Naive thymus-derived CD8-positive, alpha-beta T cell (primary cell): ENCODE measurements around the gene TSPAN1. TPM values are rescaled to one million over a fixed set of nuclear protein-coding genes. Genes with fewer than 3 reads are reported as not detected.
A peak's percentile ranks its signal among the peaks of the same experiment; 100 is the strongest.

ENCODE experiments used
- ATAC-seq, 2 donors: fragments of 150-1000 bp; cut with Tn5 transposase in 1 of 2; sonication (Bioruptor Pico), chemical (Tn5 transposase) in 1 of 2; 1 replicate in 1 of 2; 2 replicates in 1 of 2; pipeline ENCODE4 v1.10.0; 2021; ENCODE audit warnings: mild to moderate bottlenecking in 2 of 2, moderate library complexity in 2 of 2
- POLR2A ChIA-PET: fragments of 350-600 bp; sonication (Branson Sonifier 250); formaldehyde crosslinking; loops from one replicate; lab custom pipeline; 2021; ENCODE audit warnings: antibody characterized with exemption; lab: Charles Lee
- DNase-seq, 10 donors: peaks; one replicate each; pipeline versions ENCODE4 v3.0.0 to v3.0.0-alpha.2; 2020 to 2022
- H3K27ac Mint-ChIP-seq, 10 donors: one replicate each; pipeline ENCODE4 v1.8.0; 2020 to 2022; ENCODE audit warnings: mild to moderate bottlenecking in 10 of 10, mixed read lengths in 10 of 10, moderate library complexity in 4 of 10, inconsistent platforms in 1 of 10
- H3K27me3 Mint-ChIP-seq, 5 donors: one replicate each; pipeline ENCODE4 v1.8.0; 2021 to 2022; ENCODE audit warnings: mixed read lengths in 5 of 5
- H3K36me3 Mint-ChIP-seq, 3 donors: one replicate each; pipeline ENCODE4 v1.8.0; 2020 to 2022; ENCODE audit warnings: mixed read lengths in 3 of 3, mild to moderate bottlenecking in 2 of 3, inconsistent platforms in 1 of 3
- H3K4me1 Mint-ChIP-seq, 4 donors: one replicate each; pipeline ENCODE4 v1.8.0; 2021 to 2022; ENCODE audit warnings: mixed read lengths in 4 of 4
- H3K4me3 Mint-ChIP-seq, 10 donors: one replicate each; pipeline ENCODE4 v1.8.0; 2020 to 2022; ENCODE audit warnings: mild to moderate bottlenecking in 10 of 10, mixed read lengths in 10 of 10, moderate library complexity in 6 of 10, inconsistent platforms in 1 of 10
- H3K9me3 Mint-ChIP-seq, 9 donors: one replicate each; pipeline ENCODE4 v1.8.0; 2020 to 2022; ENCODE audit warnings: mixed read lengths in 9 of 9, mild to moderate bottlenecking in 3 of 9, inconsistent platforms in 1 of 9, moderate library complexity in 1 of 9
- polyA plus RNA-seq, 3 donors: library from polyadenylated mRNA; unstranded; fragments of 300-500 nt; fragmentation: Illumina TruSeq; gene quantifications; one replicate each; pipeline ENCODE4 v1.2.3, GENCODE V29; 2021
- total RNA-seq, 8 experiments: library from RNA in 2 of 8; stranded (reverse) in 2 of 8; gene quantifications; one replicate each; pipeline ENCODE4 v1.2.3 and lab custom pipeline; 2021 to 2026

TSPAN1 gene
- total and polyA plus RNA-seq, 5 experiments from 2014 or later = not detected

DNA sequence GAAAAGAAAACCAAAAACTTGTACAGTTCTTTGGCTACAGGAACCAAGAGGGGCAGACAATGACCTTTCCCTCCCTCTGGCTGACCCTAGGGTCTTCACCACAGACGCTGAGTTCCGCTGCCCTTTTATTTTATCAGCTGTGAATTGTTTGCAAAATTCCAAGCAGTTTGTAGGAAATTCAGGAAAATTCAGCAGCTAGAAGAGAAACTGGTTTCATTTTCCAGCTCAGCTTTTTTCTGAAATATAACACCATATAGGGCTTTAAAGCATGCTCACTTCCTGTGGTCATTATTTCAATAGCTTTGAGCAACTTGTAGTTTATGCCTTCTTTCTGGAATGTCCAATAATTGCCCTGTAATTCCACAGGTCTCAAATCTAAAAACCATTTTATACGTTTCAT lies 37.0 kb upstream of the TSPAN1 start:
- peaks cover 17 to 56% (median 20%) of the 10 kb centered on the region in 5 donors for H3K27me3 Mint-ChIP-seq
- DNase-seq (no peak), ATAC-seq (no peak)
- no peak overlapping the region for H3K4me3 Mint-ChIP-seq
- no peaks in the 10 kb centered on the region for H3K9me3 Mint-ChIP-seq
- H3K27ac Mint-ChIP-seq = no peak overlapping the region
- H3K4me1 Mint-ChIP-seq = peaks cover 6 to 14% (median 9%) of the 10 kb centered on the region in 4 donors
- H3K36me3 Mint-ChIP-seq = no peaks in the 10 kb centered on the region
- POLR2A ChIA-PET = no interaction called here

DNA sequence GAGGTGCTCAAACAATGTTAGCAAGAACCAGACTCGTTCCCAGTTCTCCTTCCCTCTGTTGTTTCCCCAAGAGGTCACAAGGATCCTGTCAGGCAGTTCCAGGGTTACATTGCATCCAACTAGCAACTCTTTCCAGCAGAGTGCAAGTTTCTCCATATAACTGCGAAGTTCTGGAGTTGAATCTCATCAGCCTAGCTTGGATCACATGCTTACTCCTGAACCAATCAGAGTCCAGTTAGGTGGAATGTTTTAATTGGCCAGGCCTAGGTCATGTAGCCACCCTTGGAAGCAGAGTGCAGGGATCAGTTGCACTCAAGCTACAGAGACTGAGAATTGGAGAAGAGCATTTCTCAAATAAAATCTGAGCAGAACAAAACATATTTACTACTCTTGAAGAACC lies 26.6 kb upstream of the TSPAN1 start:
- no peak for DNase-seq
- Mint-ChIP-seq H3K4me1 (no peaks in the 10 kb centered on the region), H3K36me3 (no peaks in the 10 kb centered on the region), H3K4me3 (no peak overlapping the region), H3K9me3 (no peaks in the 10 kb centered on the region), H3K27me3 (no peaks in the 10 kb centered on the region), H3K27ac (no peak overlapping the region)
- POLR2A ChIA-PET = no interaction called here
- ATAC-seq = no peak

DNA sequence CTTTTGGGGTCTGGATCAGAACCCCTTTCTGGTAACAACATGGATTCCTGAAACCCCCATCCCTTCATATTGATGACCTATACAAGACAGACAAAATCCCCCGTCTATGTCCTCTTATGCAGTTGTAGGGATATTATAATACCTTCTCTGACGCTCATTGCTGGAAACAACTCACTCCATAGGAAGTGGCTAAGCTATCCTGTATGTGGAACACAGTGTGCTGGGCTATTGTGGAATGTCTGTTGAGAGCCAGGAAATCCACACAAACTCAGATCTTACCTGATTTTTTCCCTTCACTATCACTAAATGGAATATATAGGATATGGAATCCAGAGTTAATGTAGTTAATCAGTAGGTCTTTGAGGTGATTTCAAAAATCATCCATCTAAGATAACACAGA lies 24.8 kb upstream of the TSPAN1 start:
- POLR2A ChIA-PET = no interaction called here
- DNase-seq = no peak
- no peak for ATAC-seq

DNA sequence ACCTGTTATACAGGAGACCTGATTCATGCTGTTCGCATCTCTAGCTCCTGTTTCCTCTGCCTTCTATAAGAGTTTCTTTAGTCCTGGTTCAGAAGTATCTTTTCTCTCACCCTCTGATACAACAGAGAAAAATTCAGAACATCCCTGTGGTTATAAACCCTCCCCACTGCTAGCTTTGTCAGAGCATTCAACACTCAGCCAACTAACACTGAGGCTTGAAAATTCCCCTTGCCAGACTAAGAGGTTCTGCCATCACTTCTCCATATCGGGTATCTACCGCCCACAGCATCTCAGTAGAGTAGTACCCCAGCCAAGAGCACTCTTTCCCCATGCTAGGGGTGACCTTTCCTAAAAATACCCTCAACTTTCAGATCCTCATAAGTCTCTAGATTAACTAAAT lies 22.9 kb upstream of the TSPAN1 start:
- DNase-seq = no peak
- Mint-ChIP-seq H3K27ac (no peak overlapping the region), H3K4me3 (no peak overlapping the region), H3K36me3 (no peaks in the 10 kb centered on the region), H3K4me1 (no peaks in the 10 kb centered on the region), H3K9me3 (no peaks in the 10 kb centered on the region), H3K27me3 (no peaks in the 10 kb centered on the region)
- POLR2A ChIA-PET = no interaction called here
- ATAC-seq = no peak

More for the DNA sequence above, 24.8 kb upstream of the TSPAN1 start:
- no peaks in the 10 kb centered on the region for H3K36me3 Mint-ChIP-seq
- no peaks in the 10 kb centered on the region for H3K27me3 Mint-ChIP-seq
- no peaks in the 10 kb centered on the region for H3K9me3 Mint-ChIP-seq
- H3K27ac Mint-ChIP-seq = no peak overlapping the region
- H3K4me3 Mint-ChIP-seq = no peak overlapping the region
- no peaks in the 10 kb centered on the region for H3K4me1 Mint-ChIP-seq

DNA sequence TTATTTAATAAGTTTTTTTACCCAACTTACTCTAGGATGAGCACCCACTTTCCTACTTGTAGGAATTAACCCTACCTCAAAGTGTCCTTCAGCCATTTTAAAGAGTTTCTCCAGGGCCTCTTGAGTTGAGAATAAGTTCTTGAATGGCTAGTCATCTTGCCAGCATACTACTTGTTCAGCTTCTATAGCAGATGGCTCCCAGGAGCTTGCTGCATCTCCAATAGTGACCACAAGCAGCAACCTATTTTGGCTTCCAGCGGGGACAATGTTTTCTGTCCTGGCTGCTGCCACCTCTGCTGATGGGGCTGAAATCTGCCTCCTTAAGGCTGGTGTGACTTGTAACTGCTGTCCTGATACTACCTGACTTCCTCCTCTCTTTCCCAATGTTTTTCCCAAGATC lies 21.7 kb upstream of the TSPAN1 start:
- POLR2A ChIA-PET = no interaction called here
- DNase-seq (no peak), ATAC-seq (no peak)
- no peaks in the 10 kb centered on the region for H3K27me3 Mint-ChIP-seq
- H3K27ac Mint-ChIP-seq = no peak overlapping the region
- no peaks in the 10 kb centered on the region for H3K36me3 Mint-ChIP-seq
- H3K4me3 Mint-ChIP-seq = no peak overlapping the region
- H3K9me3 Mint-ChIP-seq = no peaks in the 10 kb centered on the region
- H3K4me1 Mint-ChIP-seq = no peaks in the 10 kb centered on the region

DNA sequence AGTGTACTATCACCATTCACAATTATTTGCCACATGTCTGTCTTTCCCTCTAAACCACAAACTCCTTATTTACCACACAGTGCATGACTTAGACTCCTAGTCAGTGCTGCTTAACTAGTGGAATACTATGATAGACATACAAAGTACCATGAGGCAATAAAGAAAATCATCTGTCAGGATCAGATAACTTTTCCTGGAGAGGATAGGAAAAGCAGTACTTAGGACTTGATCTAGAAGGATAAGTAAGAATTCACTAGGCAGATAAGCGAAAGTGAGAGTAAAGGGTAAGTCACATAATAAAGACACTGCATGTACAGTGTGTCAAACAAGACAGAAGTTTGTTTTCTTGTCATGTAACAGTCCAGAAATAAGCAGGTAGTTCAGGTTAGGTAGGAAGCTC lies 21.2 kb upstream of the TSPAN1 start:
- no peaks in the 10 kb centered on the region for H3K9me3 Mint-ChIP-seq
- H3K36me3 Mint-ChIP-seq = no peaks in the 10 kb centered on the region
- no peak overlapping the region for H3K4me3 Mint-ChIP-seq
- no peaks in the 10 kb centered on the region for H3K27me3 Mint-ChIP-seq
- H3K27ac Mint-ChIP-seq = no peak overlapping the region
- no peaks in the 10 kb centered on the region for H3K4me1 Mint-ChIP-seq
- POLR2A ChIA-PET = no interaction called here
- no peak for ATAC-seq
- DNase-seq = no peak

DNA sequence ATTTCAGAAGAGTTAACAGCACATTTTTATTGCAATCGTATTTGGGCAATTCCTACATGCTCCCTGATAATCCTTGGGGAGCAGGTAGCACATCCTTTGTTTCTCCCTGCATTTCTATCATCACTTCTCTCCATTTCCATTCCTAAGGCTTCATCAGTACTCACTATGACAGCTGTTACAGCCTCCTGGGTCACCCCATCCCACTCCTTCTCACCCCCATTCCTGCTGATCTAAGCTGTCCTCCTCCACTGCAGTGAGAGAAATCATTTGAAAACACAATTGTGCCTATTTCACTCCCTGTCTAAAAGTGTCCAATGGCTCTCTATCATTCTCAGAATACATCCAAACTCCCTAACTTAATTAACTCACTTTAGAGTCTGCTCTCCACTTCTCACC lies 17.0 kb upstream of the TSPAN1 start:
- no peaks in the 10 kb centered on the region for H3K27me3 Mint-ChIP-seq
- H3K4me1 Mint-ChIP-seq = no peaks in the 10 kb centered on the region
- H3K36me3 Mint-ChIP-seq = no peaks in the 10 kb centered on the region
- H3K4me3 Mint-ChIP-seq = no peak overlapping the region
- POLR2A ChIA-PET = no interaction called here
- H3K9me3 Mint-ChIP-seq = no peaks in the 10 kb centered on the region
- DNase-seq (no peak), ATAC-seq (no peak)
- no peak overlapping the region for H3K27ac Mint-ChIP-seq

DNA sequence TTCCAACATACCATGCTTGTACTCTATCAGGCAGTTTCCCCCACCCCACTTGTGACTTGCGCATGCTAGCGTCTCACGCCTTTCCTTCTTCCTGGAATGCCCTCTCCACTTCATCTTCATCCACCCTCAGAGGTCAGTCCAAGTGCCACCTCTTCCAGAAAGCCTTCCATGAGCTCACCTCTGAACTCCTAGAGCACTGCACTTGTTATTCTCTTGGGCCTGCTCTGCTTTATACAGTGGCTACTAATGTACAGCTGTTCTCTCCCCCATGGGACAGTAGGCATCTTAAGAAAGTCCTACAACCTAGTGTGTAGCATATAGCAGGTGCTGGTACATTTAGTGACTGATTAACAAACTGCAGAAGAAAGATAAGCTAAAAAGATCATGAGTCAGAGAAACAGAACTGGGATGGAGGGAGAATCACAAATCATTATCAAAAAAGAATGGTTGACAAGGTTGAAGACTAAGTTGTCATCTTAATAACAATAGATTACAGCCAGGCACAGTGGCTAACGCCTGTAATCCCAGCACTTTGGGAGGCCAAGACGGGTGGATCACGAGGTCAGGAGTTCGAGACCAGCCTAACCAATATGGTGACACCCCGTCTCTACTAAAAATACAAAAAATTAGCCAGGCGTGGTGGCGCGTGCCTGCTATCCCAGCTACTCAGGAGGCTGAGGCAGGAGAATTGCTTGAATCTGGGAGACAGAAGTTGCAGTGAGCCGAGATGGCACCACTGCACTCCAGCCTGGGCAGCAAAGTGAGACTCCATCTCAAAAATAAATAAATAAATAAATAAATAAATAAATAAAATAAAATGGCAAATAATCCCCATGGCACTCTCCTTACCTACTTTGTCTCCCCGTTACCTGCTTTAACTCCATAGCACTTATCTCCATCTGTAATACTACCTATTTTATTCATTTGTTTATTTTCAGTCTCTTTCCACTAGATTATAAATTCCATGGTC lies 16.3 kb upstream of the TSPAN1 start:
- no peaks in the 10 kb centered on the region for H3K27me3 Mint-ChIP-seq
- ATAC-seq = no peak
- no peak overlapping the region for H3K27ac Mint-ChIP-seq
- H3K9me3 Mint-ChIP-seq = no peaks in the 10 kb centered on the region
- no peak overlapping the region for H3K4me3 Mint-ChIP-seq
- no peak for DNase-seq
- no peaks in the 10 kb centered on the region for H3K36me3 Mint-ChIP-seq
- POLR2A ChIA-PET = interaction anchor here (0.7 kb wide), 1 partner anchor 9 kb away, joined by 3 read pairs; no protein-coding TSS in a partner anchor
- no peaks in the 10 kb centered on the region for H3K4me1 Mint-ChIP-seq

DNA sequence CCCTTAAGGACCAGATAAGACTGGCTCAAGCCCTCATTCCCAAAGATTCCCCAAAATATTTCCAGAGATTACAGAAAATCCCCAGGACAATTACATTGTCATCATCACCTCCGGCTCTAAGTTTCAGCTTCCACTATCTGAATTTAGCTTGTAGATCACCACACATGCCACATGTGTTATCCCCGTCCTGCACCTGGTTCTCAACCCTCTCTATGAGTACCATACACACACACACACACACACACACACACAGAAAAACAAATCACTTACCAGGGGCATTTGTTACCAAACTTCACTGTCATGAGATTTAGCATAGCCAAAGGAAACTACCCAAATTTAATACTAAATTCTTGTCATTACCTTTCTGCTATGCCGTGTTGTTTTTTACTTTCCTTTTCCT lies 15.4 kb upstream of the TSPAN1 start:
- Mint-ChIP-seq H3K9me3 (no peaks in the 10 kb centered on the region), H3K36me3 (no peaks in the 10 kb centered on the region), H3K4me3 (no peak overlapping the region), H3K27me3 (no peaks in the 10 kb centered on the region), H3K4me1 (peaks cover 0 to under 1% (median 0%) of the 10 kb centered on the region in 4 donors), H3K27ac (no peak overlapping the region)
- DNase-seq (no peak), ATAC-seq (no peak)
- POLR2A ChIA-PET = no interaction called here

DNA sequence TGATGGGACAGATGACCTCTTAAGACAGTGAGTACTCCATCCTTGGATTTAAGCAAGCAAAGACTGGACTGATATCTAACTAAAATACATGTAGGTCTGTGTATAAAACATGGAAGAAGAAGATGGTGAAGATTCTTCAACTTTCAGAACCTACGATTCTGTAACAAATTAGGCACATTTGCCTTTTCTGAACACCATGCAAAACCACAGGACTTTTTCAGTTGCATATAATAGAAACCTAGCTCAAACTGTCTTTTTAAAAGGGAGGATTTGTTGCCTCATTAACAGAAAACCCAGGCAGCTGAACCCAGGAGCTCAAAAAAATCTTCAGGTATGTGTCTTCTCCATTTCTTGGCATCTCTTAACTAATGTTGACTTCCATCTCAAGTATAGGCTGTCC lies 14.7 kb upstream of the TSPAN1 start:
- DNase-seq (no peak), ATAC-seq (no peak)
- Mint-ChIP-seq H3K4me3 (no peak overlapping the region), H3K9me3 (no peaks in the 10 kb centered on the region), H3K27ac (no peak overlapping the region), H3K27me3 (no peaks in the 10 kb centered on the region), H3K4me1 (peaks cover 0 to 3% (median 1%) of the 10 kb centered on the region in 4 donors), H3K36me3 (no peaks in the 10 kb centered on the region)
- POLR2A ChIA-PET = no interaction called here

DNA sequence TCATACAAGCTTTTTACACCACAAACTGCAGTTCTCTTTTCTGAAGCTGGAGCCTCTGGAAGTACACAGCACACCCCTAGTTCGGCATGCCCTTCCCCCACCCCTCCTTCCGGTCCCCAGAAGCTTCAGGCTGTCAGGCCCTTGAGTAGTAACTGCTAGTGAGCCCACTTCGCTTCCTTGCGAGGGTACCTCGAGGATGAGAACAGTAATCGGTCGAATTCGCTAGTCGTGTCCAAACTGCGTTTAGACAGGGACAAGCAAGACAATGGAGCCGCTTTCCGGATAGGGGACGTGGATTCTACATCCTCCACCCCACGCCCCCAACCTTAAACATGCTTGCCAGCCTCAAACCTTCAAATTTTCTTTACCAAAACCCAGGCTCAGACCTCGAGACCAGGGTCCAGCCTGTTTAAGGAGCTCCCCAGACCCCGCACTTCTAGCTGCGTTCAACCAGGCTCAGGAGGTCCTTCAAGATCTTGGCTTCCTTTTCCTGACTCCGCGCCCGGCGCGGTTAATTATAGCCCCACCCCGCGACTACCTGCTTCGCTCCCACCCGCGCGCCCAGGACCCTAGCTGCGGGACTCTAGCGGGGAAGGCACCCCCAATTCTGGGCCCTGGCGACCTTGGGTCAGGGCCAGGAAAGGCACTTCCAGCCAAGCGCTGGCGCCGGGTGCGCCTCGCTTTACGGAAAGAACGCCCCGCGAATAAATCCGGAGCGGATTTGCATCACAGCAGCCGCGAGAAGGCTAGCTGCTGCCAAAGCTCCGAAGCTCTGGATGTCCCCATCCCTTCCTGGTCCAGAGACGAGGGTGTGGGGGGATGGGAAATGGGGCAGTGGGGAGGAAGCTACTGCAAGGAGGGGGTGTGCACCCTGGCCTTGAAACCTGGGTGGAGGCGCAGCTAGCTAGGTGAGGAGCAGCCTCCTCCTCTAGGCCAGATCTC lies 8.1 kb upstream of the TSPAN1 start:
- DNase-seq (peak in 9 of 10 donors; percentile 19 to 82 (median 54)), ATAC-seq (peak; percentile 84)
- Mint-ChIP-seq H3K27me3 (peaks cover 0 to 9% (median 0%) of the 10 kb centered on the region in 5 donors), H3K36me3 (no peaks in the 10 kb centered on the region), H3K27ac (peak overlapping the region; percentile 92 to 98 (median 96)), H3K9me3 (no peaks in the 10 kb centered on the region), H3K4me1 (peaks cover 16 to 25% (median 19%) of the 10 kb centered on the region in 4 donors), H3K4me3 (peak overlapping the region; percentile 85 to 95 (median 90))
- POLR2A ChIA-PET = interaction anchor here (0.6 to 2.4 kb wide), 10 partner anchors 8 to 1074 kb away, joined by 3 to 11 read pairs (median 6); partner anchors contain the start of genes GPBP1L1, LRRC41, LURAP1 and PIK3R3

DNA sequence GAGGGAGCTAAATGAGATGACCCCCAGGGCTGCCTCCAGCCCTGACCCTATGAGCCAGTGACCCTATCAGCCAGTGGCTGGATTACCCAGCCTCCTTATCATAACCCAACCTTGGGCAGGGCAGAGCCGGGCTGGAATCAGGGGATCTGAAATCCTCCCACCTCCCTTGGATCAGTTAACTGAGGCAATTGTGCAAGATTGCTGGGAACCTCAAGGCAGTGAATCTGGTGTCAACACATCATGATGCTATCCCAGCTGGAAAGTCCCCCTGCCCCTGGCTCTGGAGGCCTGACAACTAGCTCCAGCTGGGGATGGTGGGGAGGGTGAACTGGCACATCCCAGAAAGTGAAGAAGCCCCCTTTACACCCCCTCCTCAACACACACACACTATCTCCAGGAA lies 6.4 kb upstream of the TSPAN1 start:
- Mint-ChIP-seq H3K36me3 (no peaks in the 10 kb centered on the region), H3K9me3 (no peaks in the 10 kb centered on the region), H3K4me1 (peaks cover 17 to 25% (median 19%) of the 10 kb centered on the region in 4 donors), H3K4me3 (peak overlapping the region in 3 of 10 donors; percentile 90 to 91 (median 91)), H3K27ac (peak overlapping the region in 3 of 10 donors; percentile 22 to 92 (median 86)), H3K27me3 (peaks cover 0 to 9% (median 4%) of the 10 kb centered on the region in 5 donors)
- POLR2A ChIA-PET = no interaction called here
- DNase-seq (no peak), ATAC-seq (no peak)
